Calu3 (cell line): Measurements from ENCODE around the gene EIF5AL1. TPM values are rescaled to one million over a fixed set of nuclear protein-coding genes. Genes with fewer than 3 reads are reported as not detected.

Experiments
- BruUV-seq: library from RNA; stranded (reverse); fragments of 400-500 nt; replicated peaks from 2 replicates; lab custom pipeline; 2021; lab: Mats Ljungman, UMichigan
- CTCF ChIA-PET: fragments of 300-600 bp; sonication (Branson Sonifier 250); formaldehyde crosslinking; loops from one replicate; lab custom pipeline; 2022; ENCODE audit warnings: antibody characterized with exemption; lab: Charles Lee
- DNase-seq: peaks from one replicate; pipeline ENCODE4 v3.0.0; 2022
- H3K27ac Mint-ChIP-seq: one replicate; pipeline ENCODE4 v1.8.0; 2022; ENCODE audit warnings: mixed read lengths; ENCODE audit not compliant: unreplicated experiment
- H3K27me3 Mint-ChIP-seq: one replicate; pipeline ENCODE4 v1.8.0; 2022; ENCODE audit warnings: mixed read lengths; ENCODE audit not compliant: unreplicated experiment
- H3K36me3 Mint-ChIP-seq: one replicate; pipeline ENCODE4 v1.8.0; 2022; ENCODE audit warnings: mild to moderate bottlenecking, moderate library complexity, mixed read lengths; ENCODE audit not compliant: insufficient read depth, unreplicated experiment
- H3K4me1 Mint-ChIP-seq: one replicate; pipeline ENCODE4 v1.8.0; 2022; ENCODE audit warnings: mild to moderate bottlenecking, low read depth, mixed read lengths; ENCODE audit not compliant: unreplicated experiment
- H3K4me3 Mint-ChIP-seq: one replicate; pipeline ENCODE4 v1.8.0; 2022; ENCODE audit warnings: mild to moderate bottlenecking, low read depth, moderate library complexity, mixed read lengths; ENCODE audit not compliant: unreplicated experiment
- H3K9me3 Mint-ChIP-seq: one replicate; pipeline ENCODE4 v1.8.0; 2022; ENCODE audit warnings: low read depth, mixed read lengths; ENCODE audit not compliant: unreplicated experiment
- intact Hi-C: fragments of 100-400 bp; cut with micrococcal nuclease; formaldehyde crosslinking; loops from one replicate; pipeline ENCODE4 v1.10.0; 2022; ENCODE audit not compliant: unreplicated experiment
- total RNA-seq: library from RNA; stranded (reverse); gene quantifications from 2 replicates; pipeline ENCODE4 v1.2.3, GENCODE V29; 2022
- TF ChIP-seq, protein P1 (sequence below): fragments of 200-600 bp; IDR thresholded peaks from one replicate; pipeline ENCODE4 v1.8.0; 2022; ENCODE audit warnings: antibody characterized with exemption; ENCODE audit not compliant: unreplicated experiment

The EIF5AL1 gene
- total RNA-seq, 1 experiment from 2014 or later: 0.19 TPM

DNA sequence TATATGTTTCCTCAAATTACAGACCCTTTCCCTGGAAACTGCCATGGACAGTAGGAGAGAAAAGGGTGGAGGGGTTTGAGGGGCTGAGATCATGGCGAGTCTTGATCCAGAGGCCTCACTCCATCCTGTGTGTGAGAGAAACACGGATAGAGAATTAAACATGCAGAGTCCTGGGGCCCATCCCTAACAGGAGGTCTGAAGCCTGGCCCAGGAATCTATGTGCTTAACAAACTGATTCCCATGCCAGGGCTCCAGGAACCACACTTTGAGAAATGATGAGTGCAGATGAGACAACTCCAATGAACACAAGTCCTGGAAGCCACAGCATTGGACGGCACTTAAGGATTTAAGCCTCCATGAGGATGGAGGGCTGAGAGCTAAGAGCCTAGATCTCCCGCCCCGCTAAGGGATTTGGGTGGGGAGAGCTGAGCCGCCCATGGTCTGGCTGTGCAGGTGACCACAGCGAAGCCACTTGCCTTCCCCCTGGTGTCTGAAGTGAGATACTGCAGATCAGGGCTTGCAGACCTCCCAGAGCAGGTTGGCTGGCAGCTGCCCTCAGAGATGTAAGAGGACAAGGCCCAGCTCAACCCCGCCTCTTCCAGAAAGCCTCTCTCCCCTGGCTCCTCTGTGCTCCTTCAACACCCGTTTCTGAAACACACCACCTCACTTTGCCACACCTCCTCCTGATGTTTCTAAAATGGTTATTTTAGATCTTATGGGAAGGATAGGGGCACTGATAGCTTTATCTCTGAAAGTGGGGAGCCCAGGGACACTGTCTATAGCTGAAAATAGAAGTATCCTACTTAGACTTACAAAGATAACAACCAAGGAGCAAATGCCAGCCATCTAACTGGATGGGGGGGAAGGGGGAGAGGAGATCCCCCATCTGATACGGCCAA is 24.8 kb upstream of the EIF5AL1 start:
- Mint-ChIP-seq H3K4me1 (peaks cover 13% of the 10 kb centered on the region), H3K9me3 (no peaks in the 10 kb centered on the region), H3K36me3 (no peaks in the 10 kb centered on the region), H3K27ac (no peak overlapping the region), H3K4me3 (no peak overlapping the region), H3K27me3 (peaks cover 43% of the 10 kb centered on the region)
- CTCF ChIA-PET: interaction anchor here (1.1 to 2.5 kb wide), 3 partner anchors 10 to 113 kb away, joined by 3 to 38 read pairs (median 5); no protein-coding TSS in a partner anchor
- TF ChIP-seq, protein P1, sequence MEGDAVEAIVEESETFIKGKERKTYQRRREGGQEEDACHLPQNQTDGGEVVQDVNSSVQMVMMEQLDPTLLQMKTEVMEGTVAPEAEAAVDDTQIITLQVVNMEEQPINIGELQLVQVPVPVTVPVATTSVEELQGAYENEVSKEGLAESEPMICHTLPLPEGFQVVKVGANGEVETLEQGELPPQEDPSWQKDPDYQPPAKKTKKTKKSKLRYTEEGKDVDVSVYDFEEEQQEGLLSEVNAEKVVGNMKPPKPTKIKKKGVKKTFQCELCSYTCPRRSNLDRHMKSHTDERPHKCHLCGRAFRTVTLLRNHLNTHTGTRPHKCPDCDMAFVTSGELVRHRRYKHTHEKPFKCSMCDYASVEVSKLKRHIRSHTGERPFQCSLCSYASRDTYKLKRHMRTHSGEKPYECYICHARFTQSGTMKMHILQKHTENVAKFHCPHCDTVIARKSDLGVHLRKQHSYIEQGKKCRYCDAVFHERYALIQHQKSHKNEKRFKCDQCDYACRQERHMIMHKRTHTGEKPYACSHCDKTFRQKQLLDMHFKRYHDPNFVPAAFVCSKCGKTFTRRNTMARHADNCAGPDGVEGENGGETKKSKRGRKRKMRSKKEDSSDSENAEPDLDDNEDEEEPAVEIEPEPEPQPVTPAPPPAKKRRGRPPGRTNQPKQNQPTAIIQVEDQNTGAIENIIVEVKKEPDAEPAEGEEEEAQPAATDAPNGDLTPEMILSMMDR: peak; percentile 75
- intact Hi-C loops: loop anchor here (1.0 kb wide), 1 partner anchor 113 kb away; no protein-coding TSS in a partner anchor
- DNase-seq: peak; percentile 78
- no TSS peak for BruUV-seq

DNA sequence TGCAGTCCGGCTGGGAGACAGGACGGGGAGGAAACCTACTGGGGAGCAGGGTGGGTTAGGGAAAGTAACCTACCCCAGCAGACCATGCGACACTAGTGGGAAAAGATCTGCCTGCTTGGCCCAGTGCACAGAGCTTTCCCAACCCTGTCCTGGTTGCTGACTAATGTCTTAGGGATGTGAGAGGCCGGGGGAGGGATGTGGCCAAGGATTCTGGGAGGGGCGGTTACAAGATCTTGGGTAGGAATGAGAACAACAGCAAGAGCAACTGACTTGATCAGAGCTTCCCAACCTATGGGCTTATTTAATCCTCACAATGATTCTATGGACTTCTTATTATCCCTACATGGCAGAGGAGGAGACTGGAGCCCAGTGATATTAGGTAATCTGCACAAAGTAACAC is 24.0 kb upstream of the EIF5AL1 start:
- intact Hi-C loops: no loop called here
- no peak overlapping the region for H3K27ac Mint-ChIP-seq
- TF ChIP-seq, protein P1: no peak
- H3K4me1 Mint-ChIP-seq: peaks cover 13% of the 10 kb centered on the region
- no peaks in the 10 kb centered on the region for H3K36me3 Mint-ChIP-seq
- CTCF ChIA-PET: interaction anchor here (1.1 to 2.5 kb wide), 3 partner anchors 9 to 113 kb away, joined by 3 to 38 read pairs (median 5); no protein-coding TSS in a partner anchor
- H3K9me3 Mint-ChIP-seq: no peaks in the 10 kb centered on the region
- H3K4me3 Mint-ChIP-seq: no peak overlapping the region
- peak; percentile 45 for DNase-seq
- peaks cover 51% of the 10 kb centered on the region for H3K27me3 Mint-ChIP-seq
- BruUV-seq: no TSS peak

DNA sequence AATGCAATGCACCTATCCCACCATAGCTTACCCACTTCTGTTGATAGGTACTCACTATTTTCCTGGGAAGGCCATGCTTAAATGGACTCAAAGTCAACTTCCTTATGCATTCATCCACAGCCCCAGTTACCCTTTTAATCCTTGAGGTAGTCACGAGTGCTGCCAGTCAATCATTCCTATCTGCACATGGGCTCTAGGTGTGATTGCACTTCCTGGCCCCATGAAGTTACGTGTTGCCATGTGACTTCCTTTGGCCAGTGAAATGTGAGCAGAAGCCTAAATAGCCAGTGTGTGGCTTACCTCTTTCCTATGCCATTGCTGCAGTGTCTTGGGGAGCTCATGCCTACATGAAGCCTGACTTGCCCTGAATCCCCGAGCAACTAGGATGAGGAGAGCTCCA is 23.5 kb upstream of the EIF5AL1 start:
- intact Hi-C loops: no loop called here
- no peak overlapping the region for H3K27ac Mint-ChIP-seq
- H3K4me3 Mint-ChIP-seq: no peak overlapping the region
- H3K36me3 Mint-ChIP-seq: no peaks in the 10 kb centered on the region
- peaks cover 13% of the 10 kb centered on the region for H3K4me1 Mint-ChIP-seq
- CTCF ChIA-PET: interaction anchor here (2.5 kb wide), 1 partner anchor 114 kb away, joined by 38 read pairs; no protein-coding TSS in a partner anchor
- TF ChIP-seq, protein P1: no peak
- no peaks in the 10 kb centered on the region for H3K9me3 Mint-ChIP-seq
- no TSS peak for BruUV-seq
- DNase-seq: no peak
- H3K27me3 Mint-ChIP-seq: peaks cover 56% of the 10 kb centered on the region

DNA sequence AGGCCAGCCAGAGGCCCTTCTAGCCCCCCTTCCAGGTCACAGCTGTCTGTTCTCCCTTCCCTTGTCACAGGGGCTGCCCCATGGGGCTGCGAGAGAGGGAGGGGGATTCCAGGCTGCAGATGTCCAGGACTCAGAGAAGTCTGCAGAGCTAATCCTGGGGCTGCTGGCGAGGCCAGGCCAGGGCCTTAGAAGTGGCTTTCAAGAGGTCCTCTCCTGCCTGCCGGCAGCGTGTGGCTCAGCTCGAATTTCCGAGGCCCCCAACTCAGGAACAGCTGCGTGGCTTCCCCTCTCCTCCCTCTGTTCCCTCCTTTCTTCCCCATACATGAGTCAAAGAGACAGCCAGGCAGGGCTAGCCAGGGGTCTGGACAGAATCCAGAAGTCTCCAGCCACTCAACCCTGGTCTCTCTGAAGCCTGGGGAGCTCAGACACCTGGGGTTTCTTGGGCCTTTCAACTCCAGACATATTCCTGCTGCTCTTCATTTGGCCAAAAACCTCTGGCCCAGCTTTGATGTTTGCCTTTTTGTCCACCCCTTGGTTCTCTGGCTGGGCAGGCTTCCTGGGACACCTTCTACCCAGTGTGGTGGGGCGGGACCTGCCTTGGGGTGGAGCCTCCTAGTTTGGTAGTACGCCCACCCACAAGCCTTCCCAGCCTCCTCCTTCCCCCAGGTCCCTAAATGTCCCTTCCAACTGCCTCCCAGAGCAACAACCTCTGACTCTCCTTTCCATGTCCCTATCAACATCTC is 21.8 kb upstream of the EIF5AL1 start:
- Mint-ChIP-seq H3K9me3 (no peaks in the 10 kb centered on the region), H3K27me3 (peaks cover 73% of the 10 kb centered on the region), H3K4me1 (peaks cover 13% of the 10 kb centered on the region), H3K36me3 (no peaks in the 10 kb centered on the region), H3K27ac (no peak overlapping the region), H3K4me3 (no peak overlapping the region)
- BruUV-seq: no TSS peak
- TF ChIP-seq, protein P1: no peak
- CTCF ChIA-PET: no interaction called here
- intact Hi-C loops: no loop called here
- DNase-seq: no peak
